HCT116 (cell line): ENCODE data around the gene PCDH15.

Experiments used
- POLR2A ChIP-seq: IDR thresholded peaks from 2 replicates; pipeline ENCODE4 v1.7.0; 2011; ENCODE audit warnings: borderline replicate concordance; ENCODE audit not compliant: insufficient read depth, insufficient read length; ENCODE audit errors: extremely low read depth
- POLR2AphosphoS5 ChIP-seq: IDR thresholded peaks from 2 replicates; pipeline ENCODE4 v1.6.1; 2011; ENCODE audit warnings: mild to moderate bottlenecking, low read depth, low read length, moderate library complexity
- SP1 ChIP-seq: IDR thresholded peaks from 2 replicates; pipeline ENCODE4 v1.6.1; 2012; ENCODE audit warnings: low read depth
- SRF ChIP-seq: IDR thresholded peaks from 2 replicates; pipeline ENCODE4 v1.6.1; 2012; ENCODE audit warnings: low read depth
- TF ChIP-seq, protein P1 (sequence below): IDR thresholded peaks from 2 replicates; pipeline ENCODE4 v1.6.1; 2011; ENCODE audit warnings: mild to moderate bottlenecking, low read length, moderate library complexity; ENCODE audit not compliant: insufficient replicate concordance; ENCODE audit errors: extremely low read depth
- TF ChIP-seq, protein P2 (sequence below): IDR thresholded peaks from 2 replicates; pipeline ENCODE4 v1.6.1; 2012
- TF ChIP-seq, protein P3 (sequence below), 3 experiments: fragments of 200-600 bp in 1 of 3; sonication (generic) in 1 of 3; IDR thresholded peaks in 2 of 3; conservative IDR thresholded peaks in 1 of 3; 2 replicates each; pipeline ENCODE4 v1.5.1; 2012 to 2017; ENCODE audit warnings: low read depth in 2 of 3, low read length in 2 of 3, antibody characterized with exemption in 1 of 3, borderline replicate concordance in 1 of 3, control low read depth in 1 of 3, mild to moderate bottlenecking in 1 of 3, mixed read lengths in 1 of 3, mixed run types in 1 of 3, moderate library complexity in 1 of 3; ENCODE audit not compliant: insufficient read depth in 1 of 3
- TF ChIP-seq, protein P4 (sequence below): IDR thresholded peaks from 2 replicates; pipeline ENCODE4 v1.6.1; 2012; ENCODE audit warnings: low read depth

DNA sequence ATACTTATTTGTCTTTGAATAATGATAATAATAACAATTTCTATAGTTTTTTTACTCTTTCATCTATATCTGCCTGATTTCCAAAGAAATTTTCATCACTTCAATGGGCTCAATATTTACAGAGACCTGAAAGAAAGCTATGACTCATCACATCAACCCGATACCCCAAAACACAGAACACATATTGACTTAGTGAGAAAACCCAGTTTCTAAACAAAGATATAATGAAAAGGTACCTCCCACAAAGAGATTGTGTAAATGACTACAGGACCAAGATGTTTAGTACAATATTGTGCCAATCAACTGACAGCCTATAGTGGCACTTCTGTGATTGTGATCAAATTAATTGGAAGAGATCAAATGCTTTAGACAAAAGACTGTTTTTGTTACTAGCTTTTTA is 133.9 kb downstream of the PCDH15 start:
- TF ChIP-seq POLR2AphosphoS5 = no peak
- TF ChIP-seq, protein P1, sequence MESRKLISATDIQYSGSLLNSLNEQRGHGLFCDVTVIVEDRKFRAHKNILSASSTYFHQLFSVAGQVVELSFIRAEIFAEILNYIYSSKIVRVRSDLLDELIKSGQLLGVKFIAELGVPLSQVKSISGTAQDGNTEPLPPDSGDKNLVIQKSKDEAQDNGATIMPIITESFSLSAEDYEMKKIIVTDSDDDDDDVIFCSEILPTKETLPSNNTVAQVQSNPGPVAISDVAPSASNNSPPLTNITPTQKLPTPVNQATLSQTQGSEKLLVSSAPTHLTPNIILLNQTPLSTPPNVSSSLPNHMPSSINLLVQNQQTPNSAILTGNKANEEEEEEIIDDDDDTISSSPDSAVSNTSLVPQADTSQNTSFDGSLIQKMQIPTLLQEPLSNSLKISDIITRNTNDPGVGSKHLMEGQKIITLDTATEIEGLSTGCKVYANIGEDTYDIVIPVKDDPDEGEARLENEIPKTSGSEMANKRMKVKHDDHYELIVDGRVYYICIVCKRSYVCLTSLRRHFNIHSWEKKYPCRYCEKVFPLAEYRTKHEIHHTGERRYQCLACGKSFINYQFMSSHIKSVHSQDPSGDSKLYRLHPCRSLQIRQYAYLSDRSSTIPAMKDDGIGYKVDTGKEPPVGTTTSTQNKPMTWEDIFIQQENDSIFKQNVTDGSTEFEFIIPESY = no peak
- TF ChIP-seq, protein P2, sequence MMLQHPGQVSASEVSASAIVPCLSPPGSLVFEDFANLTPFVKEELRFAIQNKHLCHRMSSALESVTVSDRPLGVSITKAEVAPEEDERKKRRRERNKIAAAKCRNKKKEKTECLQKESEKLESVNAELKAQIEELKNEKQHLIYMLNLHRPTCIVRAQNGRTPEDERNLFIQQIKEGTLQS = no peak
- TF ChIP-seq POLR2A = no peak
- TF ChIP-seq, protein P3, sequence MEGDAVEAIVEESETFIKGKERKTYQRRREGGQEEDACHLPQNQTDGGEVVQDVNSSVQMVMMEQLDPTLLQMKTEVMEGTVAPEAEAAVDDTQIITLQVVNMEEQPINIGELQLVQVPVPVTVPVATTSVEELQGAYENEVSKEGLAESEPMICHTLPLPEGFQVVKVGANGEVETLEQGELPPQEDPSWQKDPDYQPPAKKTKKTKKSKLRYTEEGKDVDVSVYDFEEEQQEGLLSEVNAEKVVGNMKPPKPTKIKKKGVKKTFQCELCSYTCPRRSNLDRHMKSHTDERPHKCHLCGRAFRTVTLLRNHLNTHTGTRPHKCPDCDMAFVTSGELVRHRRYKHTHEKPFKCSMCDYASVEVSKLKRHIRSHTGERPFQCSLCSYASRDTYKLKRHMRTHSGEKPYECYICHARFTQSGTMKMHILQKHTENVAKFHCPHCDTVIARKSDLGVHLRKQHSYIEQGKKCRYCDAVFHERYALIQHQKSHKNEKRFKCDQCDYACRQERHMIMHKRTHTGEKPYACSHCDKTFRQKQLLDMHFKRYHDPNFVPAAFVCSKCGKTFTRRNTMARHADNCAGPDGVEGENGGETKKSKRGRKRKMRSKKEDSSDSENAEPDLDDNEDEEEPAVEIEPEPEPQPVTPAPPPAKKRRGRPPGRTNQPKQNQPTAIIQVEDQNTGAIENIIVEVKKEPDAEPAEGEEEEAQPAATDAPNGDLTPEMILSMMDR (IDR thresholded peaks at IDR 0.05 in 2 of 3, conservative IDR thresholded peaks at IDR 0.05 in 1 of 3; ENCODE audit: borderline replicate concordance in 1 of 3, insufficient read depth in 1 of 3, low read depth in 2 of 3, low read length in 2 of 3) = no peak
- TF ChIP-seq, protein P4, sequence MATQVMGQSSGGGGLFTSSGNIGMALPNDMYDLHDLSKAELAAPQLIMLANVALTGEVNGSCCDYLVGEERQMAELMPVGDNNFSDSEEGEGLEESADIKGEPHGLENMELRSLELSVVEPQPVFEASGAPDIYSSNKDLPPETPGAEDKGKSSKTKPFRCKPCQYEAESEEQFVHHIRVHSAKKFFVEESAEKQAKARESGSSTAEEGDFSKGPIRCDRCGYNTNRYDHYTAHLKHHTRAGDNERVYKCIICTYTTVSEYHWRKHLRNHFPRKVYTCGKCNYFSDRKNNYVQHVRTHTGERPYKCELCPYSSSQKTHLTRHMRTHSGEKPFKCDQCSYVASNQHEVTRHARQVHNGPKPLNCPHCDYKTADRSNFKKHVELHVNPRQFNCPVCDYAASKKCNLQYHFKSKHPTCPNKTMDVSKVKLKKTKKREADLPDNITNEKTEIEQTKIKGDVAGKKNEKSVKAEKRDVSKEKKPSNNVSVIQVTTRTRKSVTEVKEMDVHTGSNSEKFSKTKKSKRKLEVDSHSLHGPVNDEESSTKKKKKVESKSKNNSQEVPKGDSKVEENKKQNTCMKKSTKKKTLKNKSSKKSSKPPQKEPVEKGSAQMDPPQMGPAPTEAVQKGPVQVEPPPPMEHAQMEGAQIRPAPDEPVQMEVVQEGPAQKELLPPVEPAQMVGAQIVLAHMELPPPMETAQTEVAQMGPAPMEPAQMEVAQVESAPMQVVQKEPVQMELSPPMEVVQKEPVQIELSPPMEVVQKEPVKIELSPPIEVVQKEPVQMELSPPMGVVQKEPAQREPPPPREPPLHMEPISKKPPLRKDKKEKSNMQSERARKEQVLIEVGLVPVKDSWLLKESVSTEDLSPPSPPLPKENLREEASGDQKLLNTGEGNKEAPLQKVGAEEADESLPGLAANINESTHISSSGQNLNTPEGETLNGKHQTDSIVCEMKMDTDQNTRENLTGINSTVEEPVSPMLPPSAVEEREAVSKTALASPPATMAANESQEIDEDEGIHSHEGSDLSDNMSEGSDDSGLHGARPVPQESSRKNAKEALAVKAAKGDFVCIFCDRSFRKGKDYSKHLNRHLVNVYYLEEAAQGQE = no peak
- TF ChIP-seq SRF = no peak
- no peak for TF ChIP-seq SP1
